ENCODE data around the gene EML4.
"Not testable (repeated sequence)": the region's sequence is repeated elsewhere in the genome, so short reads cannot be mapped to it uniquely, and the experiment has no call there.

The EML4 gene

GRCh38 chr2:42315844-42316470 lies 146.8 kb downstream of the EML4 start:
- DNase-seq, result no peak

- no peak for DNase-seq
Measured at GRCh38 chr2:42316910-42317309, 147.8 kb downstream of the EML4 start.

- DNase-seq, result no peak
Measured at GRCh38 chr2:42317486-42317885, 148.3 kb downstream of the EML4 start.

- no peak for DNase-seq
Measured at GRCh38 chr2:42317945-42318344, 148.8 kb downstream of the EML4 start.

GRCh38 chr2:42319265-42319664 lies 150.1 kb downstream of the EML4 start:
- DNase-seq, result no peak

- DNase-seq, result no peak
Measured at GRCh38 chr2:42321452-42322064, 152.4 kb downstream of the EML4 start.

- no peak for DNase-seq
Measured at GRCh38 chr2:42324244-42324643, 155.1 kb downstream of the EML4 start.

GRCh38 chr2:42324949-42325348 lies 155.8 kb downstream of the EML4 start:
- no peak for DNase-seq

- DNase-seq, result no peak
Measured at GRCh38 chr2:42325609-42326008, 156.5 kb downstream of the EML4 start.

GRCh38 chr2:42327125-42327524 lies 158.0 kb downstream of the EML4 start:
- no peak for DNase-seq

- DNase-seq, result no peak
Measured at GRCh38 chr2:42328148-42328833, 159.1 kb downstream of the EML4 start.

- DNase-seq, result no peak
Measured at GRCh38 chr2:42328923-42329322, 159.8 kb downstream of the EML4 start.

GRCh38 chr2:42329736-42330135 lies 160.6 kb downstream of the EML4 start:
- DNase-seq, result no peak

GRCh38 chr2:42331569-42332284 lies 162.6 kb downstream of the EML4 start:
- DNase-seq, result no peak

- DNase-seq, result no peak
Measured at GRCh38 chr2:42332575-42332974, 163.4 kb downstream of the EML4 start.

GRCh38 chr2:42333579-42333978 lies 164.4 kb downstream of the EML4 start:
- DNase-seq, result no peak

GRCh38 chr2:42334220-42334619 lies 165.1 kb downstream of the EML4 start:
- no peak for DNase-seq

- not testable (repeated sequence) for DNase-seq
Measured at GRCh38 chr2:42334865-42335264, 165.7 kb downstream of the EML4 start.

GRCh38 chr2:42335514-42336104 lies 166.5 kb downstream of the EML4 start:
- DNase-seq, result no peak

- DNase-seq, result no peak
Measured at GRCh38 chr2:42336361-42336965, 167.3 kb downstream of the EML4 start.

- no peak for DNase-seq
Measured at GRCh38 chr2:42337356-42337820, 168.2 kb downstream of the EML4 start.

- DNase-seq, result no peak
Measured at GRCh38 chr2:42337846-42338566, 168.9 kb downstream of the EML4 start.
